K562 (cell line): ENCODE results near the gene SEPHS2. TPM values are rescaled to one million over a fixed set of nuclear protein-coding genes. Genes with fewer than 3 reads are reported as not detected.

Experiments
- ARID2 ChIP-seq: fragments of 450-650 bp; IDR thresholded peaks from 2 replicates; pipeline ENCODE4 v1.6.1; 2017; ENCODE audit warnings: antibody characterized with exemption, mild to moderate bottlenecking
- BHLHE40 ChIP-seq: IDR thresholded peaks from 2 replicates; pipeline ENCODE4 v1.6.1; 2011; ENCODE audit warnings: low read length, improper control_type of control experiment
- ELF1 ChIP-seq: fragments of 200-800 bp; sonication (Bioruptor generic); IDR thresholded peaks from 2 replicates; pipeline ENCODE4 v1.6.1; 2016; ENCODE audit warnings: missing genetic modification characterization, missing compliant biosample characterization
- FIP1L1 ChIP-seq: fragments of 200-400 bp; formaldehyde crosslinking; IDR thresholded peaks from 2 replicates; pipeline ENCODE4 v1.6.1; 2018; ENCODE audit warnings: mild to moderate bottlenecking, low read depth, low read length; ENCODE audit not compliant: poor library complexity, severe bottlenecking
- GTF2E2 ChIP-seq: fragments of 200-800 bp; sonication (Bioruptor generic); IDR thresholded peaks from 2 replicates; pipeline ENCODE4 v1.6.1; 2016; ENCODE audit warnings: missing genetic modification characterization, missing compliant biosample characterization
- KDM5B ChIP-seq: fragments of 200-600 bp; sonication (generic); IDR thresholded peaks from 2 replicates; pipeline ENCODE4 v1.6.1; 2012; ENCODE audit warnings: low read depth, mild to moderate bottlenecking, moderate library complexity, low read length, control low read depth, inconsistent platforms; ENCODE audit not compliant: insufficient replicate concordance
- MEF2D ChIP-seq: conservative IDR thresholded peaks from 2 replicates; pipeline ENCODE4 v1.6.1; 2016; ENCODE audit warnings: low read depth, missing genetic modification characterization, missing compliant biosample characterization
- RB1 ChIP-seq: fragments of 450-650 bp; IDR thresholded peaks from 2 replicates; pipeline ENCODE4 v1.6.1; 2017; ENCODE audit warnings: low read depth, mild to moderate bottlenecking
- RBFOX2 ChIP-seq: fragments of 200-400 bp; formaldehyde crosslinking; IDR thresholded peaks from 2 replicates; pipeline ENCODE4 v1.6.1; 2017; ENCODE audit warnings: low read depth, mild to moderate bottlenecking, low read length, moderate library complexity
- RBM22 ChIP-seq: fragments of 200-400 bp; formaldehyde crosslinking; IDR thresholded peaks from 2 replicates; pipeline ENCODE4 v1.6.1; 2018; ENCODE audit warnings: low read length, low read depth; ENCODE audit not compliant: poor library complexity, severe bottlenecking
- ZBTB17 ChIP-seq: fragments of 450-650 bp; formaldehyde crosslinking; IDR thresholded peaks from 2 replicates; pipeline ENCODE4 v1.4.0; 2020; ENCODE audit warnings: mild to moderate bottlenecking
- ZNF76 ChIP-seq: fragments of 250-450 bp; sonication (Bioruptor Pico); IDR thresholded peaks from 2 replicates; pipeline ENCODE4 v1.4.0; 2020; ENCODE audit warnings: mild to moderate bottlenecking, moderate library complexity, borderline replicate concordance
- polyA plus RNA-seq, 8 experiments: library from polyadenylated mRNA; depleted of rRNA in 4 of 8; stranded (reverse) in 5 of 8; unstranded in 3 of 8; fragments of >200 nt; fragmentation: Nextera tagmentation in 2 of 8; fragmentation: Illumina TruSeq in 1 of 8; extraction: Ambion mirVana in 2 of 8; extraction: Trizol in 1 of 8; gene quantifications; 2 replicates each; pipeline versions ENCODE4 v1.2.1 to v1.2.3, GENCODE V29; 2011 to 2014; ENCODE audit warnings: inconsistent platforms in 1 of 8, missing spikeins in 1 of 8
- total RNA-seq, 7 experiments: library from RNA; depleted of rRNA in 6 of 7; stranded (reverse); fragments of >200 nt in 6 of 7; fragmentation: Illumina TruSeq in 2 of 7; extraction: Trizol in 2 of 7; gene quantifications; 2 replicates each; pipeline versions ENCODE4 v1.2.1 to v1.2.3, GENCODE V29; 2011 to 2021; ENCODE audit warnings: low replicate concordance in 1 of 7
- TF ChIP-seq, protein P1 (sequence below), 2 experiments: fragments of 450-650 bp; formaldehyde crosslinking in 1 of 2; IDR thresholded peaks; 2 replicates each; pipeline versions ENCODE4 v1.4.0 to v1.6.1; 2014 to 2020; ENCODE audit warnings: mild to moderate bottlenecking in 2 of 2, borderline replicate concordance in 1 of 2, low read depth in 1 of 2
- TF ChIP-seq, protein P2 (sequence below): fragments of 450-650 bp; IDR thresholded peaks from 2 replicates; pipeline ENCODE4 v1.6.1; 2017; ENCODE audit warnings: antibody characterized with exemption
- TF ChIP-seq, protein P3 (sequence below): IDR thresholded peaks from 3 replicates; pipeline ENCODE4 v1.6.1; 2011; ENCODE audit warnings: borderline replicate concordance, mild to moderate bottlenecking; ENCODE audit not compliant: insufficient read length, insufficient read depth

SEPHS2 gene
- total and polyA plus RNA-seq, 9 of the 15 experiments (the other 6 are each of a cell fraction or from before 2014, with no cell fraction given): 20.9 to 90.6 (median 43.4) TPM

DNA sequence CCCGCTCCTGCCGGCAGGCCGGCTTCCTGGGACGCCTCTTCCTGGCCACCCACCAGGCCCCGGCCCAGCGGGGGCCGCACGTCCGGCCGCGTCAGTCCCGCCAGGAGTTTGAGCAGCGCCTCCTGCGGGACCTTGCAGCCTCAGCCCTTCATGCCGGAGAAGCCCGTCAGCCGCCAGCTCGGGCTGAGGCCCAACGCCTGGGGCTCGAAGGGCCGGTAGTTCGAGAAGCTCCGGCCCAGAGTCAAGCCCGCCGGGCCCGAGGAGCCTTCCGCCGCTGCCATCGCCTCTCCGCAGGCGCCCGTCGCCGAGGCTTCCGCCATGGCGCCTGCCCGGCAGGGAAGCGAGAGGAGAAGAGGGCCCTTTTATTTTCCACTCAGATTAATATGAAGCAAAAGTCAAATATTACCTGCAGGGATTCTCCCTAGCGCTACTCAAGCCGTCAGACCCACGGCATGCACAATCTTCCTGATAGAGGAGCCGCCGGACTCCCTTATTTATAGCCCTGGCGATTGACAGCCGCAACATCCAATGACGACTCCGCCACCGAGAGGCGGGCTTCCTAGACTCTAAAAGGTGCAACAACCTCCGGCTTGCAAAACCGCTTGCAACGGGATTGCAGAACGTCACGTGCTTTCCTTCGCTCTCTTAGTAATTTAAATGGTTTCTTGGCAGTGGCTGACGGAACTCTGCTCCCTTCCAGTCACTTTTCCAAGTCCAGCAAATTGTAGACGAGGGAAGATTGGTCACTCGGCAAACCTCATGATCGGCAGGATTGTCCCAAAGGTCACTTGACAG is at the start of gene SEPHS2 (continued):
- TF ChIP-seq, protein P1, sequence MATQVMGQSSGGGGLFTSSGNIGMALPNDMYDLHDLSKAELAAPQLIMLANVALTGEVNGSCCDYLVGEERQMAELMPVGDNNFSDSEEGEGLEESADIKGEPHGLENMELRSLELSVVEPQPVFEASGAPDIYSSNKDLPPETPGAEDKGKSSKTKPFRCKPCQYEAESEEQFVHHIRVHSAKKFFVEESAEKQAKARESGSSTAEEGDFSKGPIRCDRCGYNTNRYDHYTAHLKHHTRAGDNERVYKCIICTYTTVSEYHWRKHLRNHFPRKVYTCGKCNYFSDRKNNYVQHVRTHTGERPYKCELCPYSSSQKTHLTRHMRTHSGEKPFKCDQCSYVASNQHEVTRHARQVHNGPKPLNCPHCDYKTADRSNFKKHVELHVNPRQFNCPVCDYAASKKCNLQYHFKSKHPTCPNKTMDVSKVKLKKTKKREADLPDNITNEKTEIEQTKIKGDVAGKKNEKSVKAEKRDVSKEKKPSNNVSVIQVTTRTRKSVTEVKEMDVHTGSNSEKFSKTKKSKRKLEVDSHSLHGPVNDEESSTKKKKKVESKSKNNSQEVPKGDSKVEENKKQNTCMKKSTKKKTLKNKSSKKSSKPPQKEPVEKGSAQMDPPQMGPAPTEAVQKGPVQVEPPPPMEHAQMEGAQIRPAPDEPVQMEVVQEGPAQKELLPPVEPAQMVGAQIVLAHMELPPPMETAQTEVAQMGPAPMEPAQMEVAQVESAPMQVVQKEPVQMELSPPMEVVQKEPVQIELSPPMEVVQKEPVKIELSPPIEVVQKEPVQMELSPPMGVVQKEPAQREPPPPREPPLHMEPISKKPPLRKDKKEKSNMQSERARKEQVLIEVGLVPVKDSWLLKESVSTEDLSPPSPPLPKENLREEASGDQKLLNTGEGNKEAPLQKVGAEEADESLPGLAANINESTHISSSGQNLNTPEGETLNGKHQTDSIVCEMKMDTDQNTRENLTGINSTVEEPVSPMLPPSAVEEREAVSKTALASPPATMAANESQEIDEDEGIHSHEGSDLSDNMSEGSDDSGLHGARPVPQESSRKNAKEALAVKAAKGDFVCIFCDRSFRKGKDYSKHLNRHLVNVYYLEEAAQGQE (IDR thresholded peaks at IDR 0.05; ENCODE audit: borderline replicate concordance): peak; percentile 89
- TF ChIP-seq, protein P1 (CRISPR knock-in tag; IDR thresholded peaks at IDR 0.05; ENCODE audit: low read depth): 0 out of 2 replicates have a peak, but pooled peaks have one; percentile 32
- TF ChIP-seq, protein P2, sequence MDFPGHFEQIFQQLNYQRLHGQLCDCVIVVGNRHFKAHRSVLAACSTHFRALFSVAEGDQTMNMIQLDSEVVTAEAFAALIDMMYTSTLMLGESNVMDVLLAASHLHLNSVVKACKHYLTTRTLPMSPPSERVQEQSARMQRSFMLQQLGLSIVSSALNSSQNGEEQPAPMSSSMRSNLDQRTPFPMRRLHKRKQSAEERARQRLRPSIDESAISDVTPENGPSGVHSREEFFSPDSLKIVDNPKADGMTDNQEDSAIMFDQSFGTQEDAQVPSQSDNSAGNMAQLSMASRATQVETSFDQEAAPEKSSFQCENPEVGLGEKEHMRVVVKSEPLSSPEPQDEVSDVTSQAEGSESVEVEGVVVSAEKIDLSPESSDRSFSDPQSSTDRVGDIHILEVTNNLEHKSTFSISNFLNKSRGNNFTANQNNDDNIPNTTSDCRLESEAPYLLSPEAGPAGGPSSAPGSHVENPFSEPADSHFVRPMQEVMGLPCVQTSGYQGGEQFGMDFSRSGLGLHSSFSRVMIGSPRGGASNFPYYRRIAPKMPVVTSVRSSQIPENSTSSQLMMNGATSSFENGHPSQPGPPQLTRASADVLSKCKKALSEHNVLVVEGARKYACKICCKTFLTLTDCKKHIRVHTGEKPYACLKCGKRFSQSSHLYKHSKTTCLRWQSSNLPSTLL: no peak
- TF ChIP-seq KDM5B (peak; percentile 98), ZNF76 (CRISPR knock-in tag) (no peak), MEF2D (no peak; the same call in 1 of the 2 replicates), ARID2 (no peak), ELF1 (tag) (peak; percentile 73), BHLHE40 (peak; percentile 97), RB1 (peak; percentile 90), GTF2E2 (tag) (peak; percentile 88), FIP1L1 (peak; percentile 80), ZBTB17 (0 out of 2 replicates have a peak, but pooled peaks have one; percentile 29), RBFOX2 (peak; percentile 100), RBM22 (peak; percentile 94)
- TF ChIP-seq, protein P3, sequence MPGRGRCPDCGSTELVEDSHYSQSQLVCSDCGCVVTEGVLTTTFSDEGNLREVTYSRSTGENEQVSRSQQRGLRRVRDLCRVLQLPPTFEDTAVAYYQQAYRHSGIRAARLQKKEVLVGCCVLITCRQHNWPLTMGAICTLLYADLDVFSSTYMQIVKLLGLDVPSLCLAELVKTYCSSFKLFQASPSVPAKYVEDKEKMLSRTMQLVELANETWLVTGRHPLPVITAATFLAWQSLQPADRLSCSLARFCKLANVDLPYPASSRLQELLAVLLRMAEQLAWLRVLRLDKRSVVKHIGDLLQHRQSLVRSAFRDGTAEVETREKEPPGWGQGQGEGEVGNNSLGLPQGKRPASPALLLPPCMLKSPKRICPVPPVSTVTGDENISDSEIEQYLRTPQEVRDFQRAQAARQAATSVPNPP: no peak
